ENCODE results near the gene LLGL1.

Gene LLGL1

GRCh38 chr17:18262641-18263040 lies 37.2 kb downstream of the LLGL1 start:
- Histone ChIP-seq H3K9ac (ENCODE audit: low read length) (no peak overlapping the region), H3K36me3 (ENCODE audit: insufficient read depth, low read length) (peaks cover 28% of the 10 kb centered on the region), H3K9me3 (ENCODE audit: low read length) (no peaks in the 10 kb centered on the region), H3K27me3 (ENCODE audit: control insufficient read depth in 1 of 2, insufficient read depth in 2 of 2, low read length in 2 of 2) (no peaks in the 10 kb centered on the region), H3K4me3 (ENCODE audit: low read depth in 1 of 2, low read length in 2 of 2) (no peak overlapping the region), H3K27ac (ENCODE audit: low read depth, low read length) (no peak overlapping the region), H3K4me1 (ENCODE audit: insufficient read depth, low read length) (peaks cover 23% of the 10 kb centered on the region)

GRCh38 chr17:18263885-18264682 lies 38.6 kb downstream of the LLGL1 start:
- H3K36me3 ChIP-seq (ENCODE audit: insufficient read depth, low read length), result peaks cover 28% of the 10 kb centered on the region
- H3K4me3 ChIP-seq (ENCODE audit: low read depth in 1 of 2, low read length in 2 of 2), result no peak overlapping the region
- H3K9me3 ChIP-seq (ENCODE audit: low read length), result no peaks in the 10 kb centered on the region
- H3K27me3 ChIP-seq (ENCODE audit: control insufficient read depth in 1 of 2, insufficient read depth in 2 of 2, low read length in 2 of 2), result no peaks in the 10 kb centered on the region
- no peak overlapping the region for H3K27ac ChIP-seq (ENCODE audit: low read depth, low read length)
- H3K4me1 ChIP-seq (ENCODE audit: insufficient read depth, low read length), result peaks cover 22% of the 10 kb centered on the region
- H3K9ac ChIP-seq (ENCODE audit: low read length), result no peak overlapping the region

GRCh38 chr17:18267366-18267765 lies 41.9 kb downstream of the LLGL1 start:
- Histone ChIP-seq H3K36me3 (ENCODE audit: insufficient read depth, low read length) (peaks cover 28% of the 10 kb centered on the region), H3K9me3 (ENCODE audit: low read length) (no peaks in the 10 kb centered on the region)

GRCh38 chr17:18267927-18268711 lies 42.7 kb downstream of the LLGL1 start:
- Histone ChIP-seq H3K27me3 (ENCODE audit: control insufficient read depth in 1 of 2, insufficient read depth in 2 of 2, low read length in 2 of 2) (no peaks in the 10 kb centered on the region), H3K4me3 (ENCODE audit: low read depth in 1 of 2, low read length in 2 of 2) (no peak overlapping the region), H3K9me3 (ENCODE audit: low read length) (no peaks in the 10 kb centered on the region), H3K4me1 (ENCODE audit: insufficient read depth, low read length) (no peaks in the 10 kb centered on the region), H3K27ac (ENCODE audit: low read depth, low read length) (no peak overlapping the region), H3K36me3 (ENCODE audit: insufficient read depth, low read length) (peaks cover 24% of the 10 kb centered on the region), H3K9ac (ENCODE audit: low read length) (no peak overlapping the region)

More at GRCh38 chr17:18267366-18267765, 41.9 kb downstream of the LLGL1 start:
- Histone ChIP-seq H3K4me1 (ENCODE audit: insufficient read depth, low read length) (peaks cover 2% of the 10 kb centered on the region), H3K27me3 (ENCODE audit: control insufficient read depth in 1 of 2, insufficient read depth in 2 of 2, low read length in 2 of 2) (no peaks in the 10 kb centered on the region), H3K4me3 (ENCODE audit: low read depth in 1 of 2, low read length in 2 of 2) (no peak overlapping the region), H3K9ac (ENCODE audit: low read length) (no peak overlapping the region), H3K27ac (ENCODE audit: low read depth, low read length) (no peak overlapping the region)

GRCh38 chr17:18270046-18270931 lies 44.9 kb downstream of the LLGL1 start:
- Histone ChIP-seq H3K27ac (ENCODE audit: low read depth, low read length) (no peak overlapping the region), H3K9ac (ENCODE audit: low read length) (no peak overlapping the region), H3K36me3 (ENCODE audit: insufficient read depth, low read length) (peaks cover 12% of the 10 kb centered on the region), H3K9me3 (ENCODE audit: low read length) (no peaks in the 10 kb centered on the region), H3K4me3 (ENCODE audit: low read depth in 1 of 2, low read length in 2 of 2) (no peak overlapping the region), H3K27me3 (ENCODE audit: control insufficient read depth in 1 of 2, insufficient read depth in 2 of 2, low read length in 2 of 2) (no peaks in the 10 kb centered on the region), H3K4me1 (ENCODE audit: insufficient read depth, low read length) (no peaks in the 10 kb centered on the region)

GRCh38 chr17:18277076-18277475 lies 51.6 kb downstream of the LLGL1 start:
- Histone ChIP-seq H3K36me3 (ENCODE audit: insufficient read depth, low read length) (peaks cover 50% of the 10 kb centered on the region), H3K9me3 (ENCODE audit: low read length) (no peaks in the 10 kb centered on the region), H3K4me3 (ENCODE audit: low read depth in 1 of 2, low read length in 2 of 2) (no peak overlapping the region), H3K27me3 (ENCODE audit: control insufficient read depth in 1 of 2, insufficient read depth in 2 of 2, low read length in 2 of 2) (no peaks in the 10 kb centered on the region), H3K9ac (ENCODE audit: low read length) (no peak overlapping the region), H3K4me1 (ENCODE audit: insufficient read depth, low read length) (no peaks in the 10 kb centered on the region), H3K27ac (ENCODE audit: low read depth, low read length) (no peak overlapping the region)

- Histone ChIP-seq H3K27ac (ENCODE audit: low read depth, low read length) (no peak overlapping the region), H3K9ac (ENCODE audit: low read length) (no peak overlapping the region), H3K27me3 (ENCODE audit: control insufficient read depth in 1 of 2, insufficient read depth in 2 of 2, low read length in 2 of 2) (no peaks in the 10 kb centered on the region), H3K4me1 (ENCODE audit: insufficient read depth, low read length) (no peaks in the 10 kb centered on the region), H3K4me3 (ENCODE audit: low read depth in 1 of 2, low read length in 2 of 2) (no peak overlapping the region), H3K36me3 (ENCODE audit: insufficient read depth, low read length) (peaks cover 64% of the 10 kb centered on the region), H3K9me3 (ENCODE audit: low read length) (no peaks in the 10 kb centered on the region)
Observed at GRCh38 chr17:18278867-18279266, 53.4 kb downstream of the LLGL1 start.

GRCh38 chr17:18280249-18280648 lies 54.8 kb downstream of the LLGL1 start:
- H3K27ac ChIP-seq (ENCODE audit: low read depth, low read length), result no peak overlapping the region

GRCh38 chr17:18280766-18281371 lies 55.4 kb downstream of the LLGL1 start:
- H3K27ac ChIP-seq (ENCODE audit: low read depth, low read length), result no peak overlapping the region
- H3K4me1 ChIP-seq (ENCODE audit: insufficient read depth, low read length), result no peaks in the 10 kb centered on the region

More at GRCh38 chr17:18280249-18280648, 54.8 kb downstream of the LLGL1 start:
- Histone ChIP-seq H3K9ac (ENCODE audit: low read length) (no peak overlapping the region), H3K27me3 (ENCODE audit: control insufficient read depth in 1 of 2, insufficient read depth in 2 of 2, low read length in 2 of 2) (no peaks in the 10 kb centered on the region), H3K4me1 (ENCODE audit: insufficient read depth, low read length) (no peaks in the 10 kb centered on the region), H3K9me3 (ENCODE audit: low read length) (no peaks in the 10 kb centered on the region), H3K4me3 (ENCODE audit: low read depth in 1 of 2, low read length in 2 of 2) (no peak overlapping the region), H3K36me3 (ENCODE audit: insufficient read depth, low read length) (peaks cover 68% of the 10 kb centered on the region)

GRCh38 chr17:18281788-18282187 lies 56.4 kb downstream of the LLGL1 start:
- H3K4me3 ChIP-seq (ENCODE audit: low read depth in 1 of 2, low read length in 2 of 2), result no peak overlapping the region
- H3K4me1 ChIP-seq (ENCODE audit: insufficient read depth, low read length), result no peaks in the 10 kb centered on the region
- no peak overlapping the region for H3K27ac ChIP-seq (ENCODE audit: low read depth, low read length)
- no peaks in the 10 kb centered on the region for H3K27me3 ChIP-seq (ENCODE audit: control insufficient read depth in 1 of 2, insufficient read depth in 2 of 2, low read length in 2 of 2)
- no peak overlapping the region for H3K9ac ChIP-seq (ENCODE audit: low read length)
- H3K36me3 ChIP-seq (ENCODE audit: insufficient read depth, low read length), result peaks cover 62% of the 10 kb centered on the region
- no peaks in the 10 kb centered on the region for H3K9me3 ChIP-seq (ENCODE audit: low read length)

More at GRCh38 chr17:18280766-18281371, 55.4 kb downstream of the LLGL1 start:
- Histone ChIP-seq H3K36me3 (ENCODE audit: insufficient read depth, low read length) (peaks cover 70% of the 10 kb centered on the region), H3K27me3 (ENCODE audit: control insufficient read depth in 1 of 2, insufficient read depth in 2 of 2, low read length in 2 of 2) (no peaks in the 10 kb centered on the region), H3K9ac (ENCODE audit: low read length) (no peak overlapping the region), H3K4me3 (ENCODE audit: low read depth in 1 of 2, low read length in 2 of 2) (no peak overlapping the region), H3K9me3 (ENCODE audit: low read length) (no peaks in the 10 kb centered on the region)
